Measurements from ENCODE around the gene CXXC5. TPM values are rescaled to one million over a fixed set of nuclear protein-coding genes. Genes with fewer than 3 reads are reported as not detected.

CXXC5 gene
- total RNA-seq, 6 experiments from 2014 or later, result 44.5 to 84.9 (median 66.4) TPM

- Histone ChIP-seq H3K36me3 (no peaks in the 10 kb centered on the region), H3K9me3 (no peaks in the 10 kb centered on the region), H3K4me1 (peaks cover 0 to 95% (median 47%) of the 10 kb centered on the region in 4 donors), H3K27ac (peak overlapping the region; percentile 10 to 74 (median 66)), H3K27me3 (no peaks in the 10 kb centered on the region), H3K4me3 (peak overlapping the region in 1 of 3 donors; percentile 39)
- DNase-seq, result no peak
- no peak for ATAC-seq
- intact Hi-C loops (cut with DNase I), result no loop called here
- TF ChIP-seq CTCF (IDR thresholded peaks at IDR 0.05) (no peak), POLR2A (IDR thresholded peaks at IDR 0.05) (no peak)
- 58% methylated on average over 10 of the region's 18 CpGs for WGBS (ENCODE audit: insufficient coverage, low coverage, low lambda C conversion rate, missing lambda C conversion rate)
These were observed 20.9 kb downstream of the CXXC5 start for GRCh38 chr5:139668924-139669661.

GRCh38 chr5:139669662-139670368, 21.7 kb downstream of the CXXC5 start:
- H3K27me3 ChIP-seq, result no peaks in the 10 kb centered on the region
- H3K9me3 ChIP-seq, result no peaks in the 10 kb centered on the region
- DNase-seq, result no peak
- H3K4me3 ChIP-seq, result peak overlapping the region in 2 of 3 donors; percentile 2 to 14
- H3K4me1 ChIP-seq, result peaks cover 0 to 95% (median 47%) of the 10 kb centered on the region in 4 donors
- ATAC-seq, result peak in 2 of 4 donors; percentile 2 to 3
- 19% methylated on average over 11 of the region's 23 CpGs for WGBS (ENCODE audit: insufficient coverage, low coverage, low lambda C conversion rate, missing lambda C conversion rate)
- peak overlapping the region; percentile 10 to 74 (median 43) for H3K27ac ChIP-seq
- TF ChIP-seq CTCF (IDR thresholded peaks at IDR 0.05), result no peak
- TF ChIP-seq POLR2A (IDR thresholded peaks at IDR 0.05), result no peak
- intact Hi-C loops (cut with DNase I), result no loop called here
- H3K36me3 ChIP-seq, result no peaks in the 10 kb centered on the region

- 57% methylated on average over 6 of the region's 16 CpGs for WGBS (ENCODE audit: insufficient coverage, low coverage, low lambda C conversion rate, missing lambda C conversion rate)
- peak overlapping the region; percentile 43 to 74 (median 47) for H3K27ac ChIP-seq
- no peaks in the 10 kb centered on the region for H3K36me3 ChIP-seq
- intact Hi-C loops (cut with DNase I), result no loop called here
- H3K9me3 ChIP-seq, result no peaks in the 10 kb centered on the region
- DNase-seq (no peak), ATAC-seq (peak in 1 of 4 donors; percentile 9)
- H3K4me3 ChIP-seq, result peak overlapping the region in 1 of 3 donors; percentile 2
- H3K27me3 ChIP-seq, result no peaks in the 10 kb centered on the region
- TF ChIP-seq POLR2A (IDR thresholded peaks at IDR 0.05) (no peak), CTCF (IDR thresholded peaks at IDR 0.05) (peak in 2 of 4 donors; percentile 12 to 25)
- H3K4me1 ChIP-seq, result peaks cover 0 to 95% (median 47%) of the 10 kb centered on the region in 4 donors
These were observed 22.4 kb downstream of the CXXC5 start for GRCh38 chr5:139670369-139671095.

- peak in 1 of 3 donors; percentile 63 for DNase-seq
- TF ChIP-seq CTCF (IDR thresholded peaks at IDR 0.05), result no peak
- no peak for TF ChIP-seq POLR2A (IDR thresholded peaks at IDR 0.05)
- Histone ChIP-seq H3K9me3 (no peaks in the 10 kb centered on the region), H3K27me3 (no peaks in the 10 kb centered on the region), H3K4me1 (peaks cover 0 to 91% (median 45%) of the 10 kb centered on the region in 4 donors), H3K27ac (peak overlapping the region in 2 of 3 donors; percentile 16 to 47), H3K36me3 (no peaks in the 10 kb centered on the region), H3K4me3 (no peak overlapping the region)
- intact Hi-C loops (cut with DNase I), result no loop called here
- WGBS (ENCODE audit: insufficient coverage, low coverage, low lambda C conversion rate, missing lambda C conversion rate), result 17% methylated on average over 1 of the region's 20 CpGs
- ATAC-seq, result peak; percentile 3 to 20 (median 13)
These were observed 23.1 kb downstream of the CXXC5 start for GRCh38 chr5:139671096-139671841.

Data from right lobe of liver (tissue), 6 donors.